ENCODE data around the gene PDE10A.

Gene PDE10A

DNA sequence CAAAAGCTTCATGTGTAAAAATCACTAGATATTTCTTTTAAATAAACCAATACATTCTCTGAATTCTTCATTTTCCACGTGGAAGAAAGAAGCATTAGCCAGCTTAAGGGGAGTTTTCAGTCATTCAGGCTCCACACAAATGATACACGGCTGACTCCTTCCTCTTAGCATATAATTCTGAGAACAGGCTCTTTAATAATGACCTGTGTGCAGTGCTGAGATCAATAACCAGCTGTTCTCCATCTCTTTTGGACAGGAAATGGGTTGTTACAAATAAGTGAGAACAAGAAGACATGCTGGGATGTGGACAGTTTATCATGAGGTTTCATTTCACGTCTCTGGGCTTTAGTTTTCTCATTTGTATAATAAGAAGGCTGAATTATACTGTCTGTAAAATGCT, 206.8 kb downstream of the PDE10A start:
- TF ChIP-seq EZH2 (IDR thresholded peaks at IDR 0.05; ENCODE audit: borderline replicate concordance, low read depth, low read length, severe bottlenecking) (no peak), CTCF (IDR thresholded peaks at IDR 0.05; ENCODE audit: borderline replicate concordance, extremely low read depth, low read length, poor library complexity, severe bottlenecking) (no peak)
- H3K4me2 ChIP-seq (ENCODE audit: insufficient read depth, low read length), result no peak overlapping the region
- H3K4me1 ChIP-seq (ENCODE audit: insufficient read depth, low read length), result no peaks in the 10 kb centered on the region
- H3K9me3 ChIP-seq (ENCODE audit: insufficient read depth, low read length, severe bottlenecking), result no peaks in the 10 kb centered on the region
- H3K36me3 ChIP-seq (ENCODE audit: insufficient read depth, low read length), result no peaks in the 10 kb centered on the region
- DNase-seq, result no peak
- H3K27ac ChIP-seq (ENCODE audit: low read length), result no peak overlapping the region
- H4K20me1 ChIP-seq (ENCODE audit: insufficient read depth, low read length), result no peaks in the 10 kb centered on the region
- H3K27me3 ChIP-seq (ENCODE audit: insufficient read depth, low read length, poor library complexity), result no peaks in the 10 kb centered on the region
- no peaks in the 10 kb centered on the region for H3K79me2 ChIP-seq (ENCODE audit: insufficient read depth, low read length)
- no peak overlapping the region for H2AFZ ChIP-seq (ENCODE audit: low read depth, low read length)
- no peak overlapping the region for H3K4me3 ChIP-seq (ENCODE audit: low read depth in 1 of 2, low read length in 2 of 2)
- H3K9ac ChIP-seq (ENCODE audit: low read depth, low read length), result no peak overlapping the region
- no peak for ATAC-seq (ENCODE audit: insufficient read depth, low read depth)

GRCh38 chr6:165455488-165455887, 207.6 kb downstream of the PDE10A start:
- Histone ChIP-seq H3K4me3 (ENCODE audit: low read depth in 1 of 2, low read length in 2 of 2) (no peak overlapping the region), H3K27ac (ENCODE audit: low read length) (no peak overlapping the region), H3K4me1 (ENCODE audit: insufficient read depth, low read length) (no peaks in the 10 kb centered on the region), H3K9me3 (ENCODE audit: insufficient read depth, low read length, severe bottlenecking) (no peaks in the 10 kb centered on the region), H3K9ac (ENCODE audit: low read depth, low read length) (no peak overlapping the region), H3K27me3 (ENCODE audit: insufficient read depth, low read length, poor library complexity) (no peaks in the 10 kb centered on the region), H3K79me2 (ENCODE audit: insufficient read depth, low read length) (no peaks in the 10 kb centered on the region), H4K20me1 (ENCODE audit: insufficient read depth, low read length) (no peaks in the 10 kb centered on the region), H3K36me3 (ENCODE audit: insufficient read depth, low read length) (no peaks in the 10 kb centered on the region), H3K4me2 (ENCODE audit: insufficient read depth, low read length) (no peak overlapping the region), H2AFZ (ENCODE audit: low read depth, low read length) (no peak overlapping the region)
- DNase-seq, result no peak
- TF ChIP-seq CTCF (IDR thresholded peaks at IDR 0.05; ENCODE audit: borderline replicate concordance, extremely low read depth, low read length, poor library complexity, severe bottlenecking) (no peak), EZH2 (IDR thresholded peaks at IDR 0.05; ENCODE audit: borderline replicate concordance, low read depth, low read length, severe bottlenecking) (no peak)
- no peak for ATAC-seq (ENCODE audit: insufficient read depth, low read depth)

- Histone ChIP-seq H3K27me3 (ENCODE audit: insufficient read depth, low read length, poor library complexity) (no peaks in the 10 kb centered on the region), H3K9me3 (ENCODE audit: insufficient read depth, low read length, severe bottlenecking) (no peaks in the 10 kb centered on the region), H2AFZ (ENCODE audit: low read depth, low read length) (no peak overlapping the region), H3K36me3 (ENCODE audit: insufficient read depth, low read length) (no peaks in the 10 kb centered on the region), H3K4me1 (ENCODE audit: insufficient read depth, low read length) (no peaks in the 10 kb centered on the region), H3K4me3 (ENCODE audit: low read depth in 1 of 2, low read length in 2 of 2) (no peak overlapping the region), H4K20me1 (ENCODE audit: insufficient read depth, low read length) (no peaks in the 10 kb centered on the region), H3K4me2 (ENCODE audit: insufficient read depth, low read length) (no peak overlapping the region), H3K79me2 (ENCODE audit: insufficient read depth, low read length) (no peaks in the 10 kb centered on the region), H3K9ac (ENCODE audit: low read depth, low read length) (no peak overlapping the region), H3K27ac (ENCODE audit: low read length) (no peak overlapping the region)
- DNase-seq (no peak), ATAC-seq (ENCODE audit: insufficient read depth, low read depth) (no peak)
- TF ChIP-seq EZH2 (IDR thresholded peaks at IDR 0.05; ENCODE audit: borderline replicate concordance, low read depth, low read length, severe bottlenecking), result no peak
- TF ChIP-seq CTCF (IDR thresholded peaks at IDR 0.05; ENCODE audit: borderline replicate concordance, extremely low read depth, low read length, poor library complexity, severe bottlenecking), result no peak
These were observed 209.6 kb downstream of the PDE10A start for GRCh38 chr6:165453395-165453794.

- H3K36me3 ChIP-seq (ENCODE audit: insufficient read depth, low read length), result no peaks in the 10 kb centered on the region
- H3K79me2 ChIP-seq (ENCODE audit: insufficient read depth, low read length), result no peaks in the 10 kb centered on the region
- no peaks in the 10 kb centered on the region for H3K9me3 ChIP-seq (ENCODE audit: insufficient read depth, low read length, severe bottlenecking)
- H3K4me1 ChIP-seq (ENCODE audit: insufficient read depth, low read length), result no peaks in the 10 kb centered on the region
- no peak for DNase-seq
- no peak overlapping the region for H2AFZ ChIP-seq (ENCODE audit: low read depth, low read length)
- H3K27ac ChIP-seq (ENCODE audit: low read length), result no peak overlapping the region
- TF ChIP-seq EZH2 (IDR thresholded peaks at IDR 0.05; ENCODE audit: borderline replicate concordance, low read depth, low read length, severe bottlenecking) (no peak), CTCF (IDR thresholded peaks at IDR 0.05; ENCODE audit: borderline replicate concordance, extremely low read depth, low read length, poor library complexity, severe bottlenecking) (no peak)
- no peaks in the 10 kb centered on the region for H4K20me1 ChIP-seq (ENCODE audit: insufficient read depth, low read length)
- no peak overlapping the region for H3K4me2 ChIP-seq (ENCODE audit: insufficient read depth, low read length)
- no peak overlapping the region for H3K4me3 ChIP-seq (ENCODE audit: low read depth in 1 of 2, low read length in 2 of 2)
- ATAC-seq (ENCODE audit: insufficient read depth, low read depth), result no peak
- no peak overlapping the region for H3K9ac ChIP-seq (ENCODE audit: low read depth, low read length)
- H3K27me3 ChIP-seq (ENCODE audit: insufficient read depth, low read length, poor library complexity), result no peaks in the 10 kb centered on the region
These were observed 211.2 kb downstream of the PDE10A start for GRCh38 chr6:165451838-165452237.

All from DND-41 (cell line).